ENCODE data around the gene TAGAP.
"Not testable (repeated sequence)": the region's sequence is repeated elsewhere in the genome, so short reads cannot be mapped to it uniquely, and the experiment has no call there.

Gene TAGAP

GRCh38 chr6:159014406-159014805 is 30.4 kb downstream of the TAGAP start:
- DNase-seq (ENCODE audit: low spot score), result no peak
- TF ChIP-seq CTCF (IDR thresholded peaks at IDR 0.05; ENCODE audit: borderline replicate concordance, control extremely low read depth, extremely low read depth, insufficient read depth, missing control alignments), result no peak
- in situ Hi-C loops (cut with MboI; ENCODE audit: low sequenced_read_pairs, unreplicated experiment), result no loop called here

GRCh38 chr6:159013229-159013628 is 31.6 kb downstream of the TAGAP start:
- in situ Hi-C loops (cut with MboI; ENCODE audit: low sequenced_read_pairs, unreplicated experiment), result no loop called here
- no peak for DNase-seq (ENCODE audit: low spot score)
- TF ChIP-seq CTCF (IDR thresholded peaks at IDR 0.05; ENCODE audit: borderline replicate concordance, control extremely low read depth, extremely low read depth, insufficient read depth, missing control alignments), result no peak

- in situ Hi-C loops (cut with MboI; ENCODE audit: low sequenced_read_pairs, unreplicated experiment), result no loop called here
- no peak for TF ChIP-seq CTCF (IDR thresholded peaks at IDR 0.05; ENCODE audit: borderline replicate concordance, control extremely low read depth, extremely low read depth, insufficient read depth, missing control alignments)
- no peak for DNase-seq (ENCODE audit: low spot score)
These were observed 32.6 kb downstream of the TAGAP start for GRCh38 chr6:159012201-159012600.

GRCh38 chr6:159010037-159010612 is 34.7 kb downstream of the TAGAP start:
- in situ Hi-C loops (cut with MboI; ENCODE audit: low sequenced_read_pairs, unreplicated experiment); DNase-seq (ENCODE audit: low spot score): not testable (repeated sequence)

GRCh38 chr6:159008656-159009288 is 36.0 kb downstream of the TAGAP start:
- peak; percentile 59 for DNase-seq (ENCODE audit: low spot score)
- TF ChIP-seq CTCF (IDR thresholded peaks at IDR 0.05; ENCODE audit: borderline replicate concordance, control extremely low read depth, extremely low read depth, insufficient read depth, missing control alignments), result peak; percentile 53
- in situ Hi-C loops (cut with MboI; ENCODE audit: low sequenced_read_pairs, unreplicated experiment), result loop anchor here (10.0 kb wide), 2 partner anchors 96 to 126 kb away; no protein-coding TSS in a partner anchor

GRCh38 chr6:159007510-159007909 is 37.3 kb downstream of the TAGAP start:
- TF ChIP-seq CTCF (IDR thresholded peaks at IDR 0.05; ENCODE audit: borderline replicate concordance, control extremely low read depth, extremely low read depth, insufficient read depth, missing control alignments), result no peak
- in situ Hi-C loops (cut with MboI; ENCODE audit: low sequenced_read_pairs, unreplicated experiment), result loop anchor here (10.0 kb wide), 2 partner anchors 97 to 127 kb away; no protein-coding TSS in a partner anchor
- no peak for DNase-seq (ENCODE audit: low spot score)

- in situ Hi-C loops (cut with MboI; ENCODE audit: low sequenced_read_pairs, unreplicated experiment), result loop anchor here (10.0 kb wide), 2 partner anchors 99 to 129 kb away; no protein-coding TSS in a partner anchor
- TF ChIP-seq CTCF (IDR thresholded peaks at IDR 0.05; ENCODE audit: borderline replicate concordance, control extremely low read depth, extremely low read depth, insufficient read depth, missing control alignments), result no peak
- no peak for DNase-seq (ENCODE audit: low spot score)
These were observed 39.4 kb downstream of the TAGAP start for GRCh38 chr6:159005436-159005835.

All from GM13976 (cell line).